GM18517 (cell line): ENCODE data around the gene PPIL4.
"Not testable (repeated sequence)": the region's sequence is repeated elsewhere in the genome, so short reads cannot be mapped to it uniquely, and the experiment has no call there.

Source experiments
- ATAC-seq: cut with Tn5 transposase; IDR thresholded peaks from one replicate; pipeline ENCODE4 v1.9.1; 2021; ENCODE audit warnings: mild to moderate bottlenecking, moderate library complexity; ENCODE audit not compliant: unreplicated experiment

Gene PPIL4

DNA sequence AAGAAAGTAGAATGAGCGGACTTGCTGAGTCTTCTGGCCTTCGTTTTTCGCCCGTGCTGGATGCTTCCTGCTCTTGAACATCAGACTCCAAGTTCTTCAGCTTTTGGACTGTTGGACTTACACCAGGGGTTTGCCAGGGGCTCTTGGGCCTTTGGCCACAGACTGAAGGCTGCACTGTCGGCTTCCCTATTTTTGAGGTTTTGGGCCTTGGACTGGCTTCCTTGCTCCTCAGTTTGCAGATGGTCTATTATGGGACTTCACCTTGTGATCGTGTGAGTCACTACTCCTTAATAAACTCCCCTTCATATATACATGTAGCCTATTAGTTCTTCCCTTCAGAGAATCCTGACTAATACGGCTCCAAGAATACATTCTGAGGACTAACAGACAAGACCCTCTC, 83.1 kb downstream of the PPIL4 start:
- not testable (repeated sequence) for ATAC-seq

GRCh38 chr6:149461670-149462069, 84.2 kb downstream of the PPIL4 start:
- ATAC-seq, result no peak

DNA sequence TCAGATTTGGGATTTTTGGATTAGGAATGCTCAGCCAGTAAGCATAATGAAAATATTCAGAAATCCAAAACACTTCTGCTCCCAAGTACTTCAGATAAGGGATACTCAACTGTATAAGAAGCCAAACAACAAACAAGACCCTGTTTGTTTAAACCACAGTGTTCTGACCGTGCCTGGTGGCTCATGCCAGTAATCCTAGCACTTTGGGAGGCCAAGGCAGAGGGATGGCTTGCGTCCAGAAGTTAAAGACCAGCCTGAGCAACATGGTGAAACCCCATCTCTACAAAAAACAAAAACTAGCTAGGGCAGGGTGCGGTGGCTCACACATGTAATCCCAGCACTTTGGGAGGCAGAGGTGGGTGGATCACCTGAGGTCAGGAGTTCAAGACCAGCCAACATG, 85.6 kb downstream of the PPIL4 start:
- ATAC-seq, result not testable (repeated sequence)

- ATAC-seq, result no peak
These were observed 86.1 kb downstream of the PPIL4 start for GRCh38 chr6:149459761-149460160.

DNA sequence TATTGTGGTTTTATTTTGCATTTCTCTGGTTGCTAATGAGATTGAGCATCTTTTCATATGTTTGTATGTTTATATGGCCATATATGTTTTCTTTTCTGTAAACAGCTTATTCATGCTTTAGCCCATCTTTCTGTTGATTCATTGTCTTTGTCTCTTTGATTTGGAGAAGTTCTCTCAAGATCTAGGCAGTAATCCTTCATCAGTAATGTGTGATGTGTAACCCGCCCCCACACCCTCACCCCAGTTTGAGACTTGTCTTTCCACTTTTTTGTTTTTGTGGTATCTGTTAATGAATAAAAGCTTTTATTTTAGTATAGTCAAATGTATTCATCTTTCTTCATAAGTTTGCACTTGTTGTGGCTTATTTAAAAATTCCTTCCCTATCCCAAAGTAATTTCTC, 87.0 kb downstream of the PPIL4 start:
- ATAC-seq, result no peak

DNA sequence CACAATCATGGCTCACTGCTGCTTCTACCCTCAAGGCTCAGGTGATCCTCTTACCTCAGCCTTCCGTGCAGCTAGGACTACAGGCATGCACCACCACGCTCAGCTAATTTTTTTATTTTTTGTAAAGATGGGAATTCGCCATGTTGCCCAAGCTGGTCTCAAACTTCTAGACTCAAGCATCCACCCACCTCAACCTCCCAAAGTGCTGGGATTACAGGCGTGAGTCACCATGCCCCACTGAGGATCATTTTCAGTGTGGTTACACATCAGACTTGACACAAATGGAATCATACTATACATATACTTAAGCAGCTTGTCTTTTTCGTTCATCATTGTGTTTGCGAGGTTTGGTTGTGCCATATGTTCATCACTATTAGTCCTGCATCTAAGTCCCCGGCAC, 87.6 kb downstream of the PPIL4 start:
- ATAC-seq, result no peak

GRCh38 chr6:149457316-149457884, 88.4 kb downstream of the PPIL4 start:
- ATAC-seq, result no peak

- ATAC-seq, result no peak
These were observed 89.4 kb downstream of the PPIL4 start for GRCh38 chr6:149456311-149457021.

DNA sequence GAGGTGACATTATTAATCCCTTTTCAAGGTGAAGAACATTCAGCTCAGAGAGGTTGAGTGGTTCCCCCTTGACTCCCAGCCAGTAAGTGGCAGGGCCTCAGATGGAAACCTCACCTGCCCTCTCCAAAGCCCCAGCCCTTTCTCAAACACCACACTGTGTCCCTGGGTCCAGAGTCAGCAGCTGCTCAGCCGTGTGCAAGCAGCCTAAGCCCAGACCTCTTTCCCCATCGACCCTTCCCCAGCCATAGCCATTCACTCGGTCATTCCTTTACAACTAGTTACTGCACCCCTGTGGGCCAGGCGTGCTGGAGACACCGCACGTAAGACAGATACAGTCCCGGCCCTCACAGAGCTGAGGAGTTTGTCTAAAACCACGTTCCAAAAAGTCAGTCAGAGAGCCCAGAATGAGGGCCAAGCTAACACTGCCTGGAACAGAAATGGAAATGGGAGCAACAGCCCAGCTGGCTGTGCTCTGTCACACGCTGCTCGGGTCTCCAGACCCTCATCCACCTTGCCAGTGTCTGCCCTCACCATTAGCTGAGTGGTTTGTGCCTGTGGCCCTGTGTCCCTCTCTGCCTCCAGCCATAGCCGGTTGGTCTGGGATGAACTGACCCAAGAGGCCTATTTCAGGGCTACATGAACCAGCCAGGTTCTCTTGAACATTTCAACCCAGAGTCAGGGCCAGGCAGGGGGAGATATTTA, 90.7 kb downstream of the PPIL4 start:
- no peak for ATAC-seq
